A549 (cell line): ENCODE data around the gene OBSCN.

Source experiments
- BCL3 ChIP-seq: fragments of >200 bp; sonication (Bioruptor Twin); formaldehyde crosslinking; IDR thresholded peaks from 3 replicates; pipeline ENCODE4 v1.6.1; 2016
- CEBPB ChIP-seq, 2 experiments: fragments of >200 bp in 1 of 2; sonication (Bioruptor Twin) in 1 of 2; formaldehyde crosslinking in 1 of 2; IDR thresholded peaks; 2 replicates each; pipeline ENCODE4 v1.6.1; 2012 to 2016
- CHD4 ChIP-seq: fragments of 200-600 bp; sonication (generic); IDR thresholded peaks from 2 replicates; pipeline ENCODE4 v1.6.1; 2016; ENCODE audit warnings: antibody characterized with exemption, mild to moderate bottlenecking, borderline replicate concordance
- CTCF ChIP-seq: fragments of >200 bp; sonication (Bioruptor Twin); formaldehyde crosslinking; IDR thresholded peaks from 3 replicates; pipeline ENCODE4 v1.5.1; 2016
- EP300 ChIP-seq, 2 experiments: fragments of >200 bp; sonication (Bioruptor Twin); formaldehyde crosslinking; IDR thresholded peaks; 2 replicates in 1 of 2; 3 replicates in 1 of 2; pipeline ENCODE4 v1.6.1; 2016 to 2017
- HOXB5 ChIP-seq: fragments of 250-450 bp; sonication (Bioruptor Pico); IDR thresholded peaks from 2 replicates; pipeline ENCODE4 v1.5.0; 2020; ENCODE audit warnings: mild to moderate bottlenecking, moderate library complexity
- MAX ChIP-seq: IDR thresholded peaks from 2 replicates; pipeline ENCODE4 v1.6.1; 2012
- MAZ ChIP-seq: fragments of 150-350 bp; IDR thresholded peaks from 2 replicates; pipeline ENCODE4 v1.6.1; 2014; ENCODE audit warnings: antibody characterized with exemption, low read depth, low read length, borderline replicate concordance
- POLR2A ChIP-seq: IDR thresholded peaks from 2 replicates; pipeline ENCODE4 v1.6.1; 2012; ENCODE audit warnings: mild to moderate bottlenecking, low read length
- USF2 ChIP-seq: fragments of 450-650 bp; IDR thresholded peaks from 2 replicates; pipeline ENCODE4 v1.6.1; 2014; ENCODE audit warnings: antibody characterized with exemption
- ZNF302 ChIP-seq: fragments of 250-450 bp; sonication (Bioruptor Pico); IDR thresholded peaks from 2 replicates; pipeline ENCODE4 v1.9.0; 2021; ENCODE audit warnings: inconsistent platforms, mild to moderate bottlenecking, moderate library complexity

- TF ChIP-seq USF2 (no peak), HOXB5 (no peak), CHD4 (no peak), MAZ (no peak), EP300 (IDR thresholded peaks at IDR 0.05) (no peak), CEBPB (IDR thresholded peaks at IDR 0.05) (no peak), CTCF (no peak), ZNF302 (CRISPR knock-in tag) (no peak), MAX (no peak), BCL3 (no peak), POLR2A (no peak)
These were observed 163.9 kb downstream of the OBSCN start for GRCh38 chr1:228371741-228372182.
